Heart left ventricle (tissue), 16 donors: ENCODE data around the gene PIK3C2A. TPM values are rescaled to one million over a fixed set of nuclear protein-coding genes. Genes with fewer than 3 reads are reported as not detected.
"Not testable (repeated sequence)": the region's sequence is repeated elsewhere in the genome, so short reads cannot be mapped to it uniquely, and the experiment has no call there.

Source experiments
- ATAC-seq, 4 donors: fragments of 200-7000 bp; cut with Tn5 transposase; one replicate each; pipeline ENCODE4 v1.9.1; 2020 to 2022; ENCODE audit warnings: moderate library complexity in 4 of 4, mild to moderate bottlenecking in 3 of 4, moderate number of reproducible peaks in 1 of 4
- DNase-seq, 5 donors: peaks; one replicate each; pipeline ENCODE4 v3.0.0-alpha.2; 2020
- H3K27ac ChIP-seq, 12 donors: fragments of 200-600 bp; sonication (generic) in 4 of 12; one replicate each; pipeline versions ENCODE4 v1.5.0 to v1.8.0; 2016 to 2022; ENCODE audit warnings: mild to moderate bottlenecking in 2 of 12
- H3K27me3 ChIP-seq, 9 donors: fragments of 200-600 bp; sonication (generic) in 2 of 9; one replicate each; pipeline versions ENCODE4 v1.5.1 to v1.8.0; 2016 to 2022; ENCODE audit warnings: mild to moderate bottlenecking in 3 of 9
- H3K36me3 ChIP-seq, 9 donors: fragments of 200-600 bp; sonication (generic) in 2 of 9; one replicate each; pipeline versions ENCODE4 v1.5.0 to v1.8.0; 2018 to 2022; ENCODE audit warnings: mild to moderate bottlenecking in 2 of 9
- H3K4me1 ChIP-seq, 12 donors: fragments of 200-600 bp; sonication (generic) in 4 of 12; one replicate each; pipeline versions ENCODE4 v1.5.0 to v1.8.0; 2016 to 2022; ENCODE audit warnings: mild to moderate bottlenecking in 3 of 12
- H3K4me3 ChIP-seq, 12 donors: fragments of 200-600 bp; sonication (generic) in 4 of 12; one replicate each; pipeline versions ENCODE4 v1.5.0 to v1.8.0; 2017 to 2022; ENCODE audit warnings: mild to moderate bottlenecking in 9 of 12, moderate library complexity in 4 of 12
- H3K9me3 ChIP-seq, 12 donors: fragments of 200-600 bp; sonication (generic) in 4 of 12; one replicate each; pipeline versions ENCODE4 v1.5.0 to v1.8.0; 2016 to 2022; ENCODE audit warnings: mild to moderate bottlenecking in 1 of 12
- CTCF ChIP-seq, 12 donors: fragments of 200-600 bp; sonication (generic) in 4 of 12; IDR thresholded peaks; one replicate each; pipeline versions ENCODE4 v1.5.0 to v1.8.0; 2018 to 2022; ENCODE audit warnings: antibody characterized with exemption in 12 of 12, mild to moderate bottlenecking in 5 of 12
- POLR2A ChIP-seq, 2 donors: fragments of 450-650 bp; IDR thresholded peaks; one replicate each; pipeline ENCODE4 v1.6.1; 2017; ENCODE audit warnings: antibody characterized with exemption in 2 of 2, mild to moderate bottlenecking in 2 of 2, moderate library complexity in 2 of 2
- WGBS, 4 donors: extraction: QIAGEN DNeasy Blood & Tissue Kit in 2 of 4; methylation state at CpG; one replicate each; pipeline versions ENCODE4 v1.1.5 to v1.1.7; 2013 to 2018; 5-methylcytosine and 5-hydroxymethylcytosine counted together
- intact Hi-C, 10 donors: fragments of 100-400 bp; cut with DNase I; formaldehyde crosslinking; loops; one replicate each; pipeline versions ENCODE4 v1.11.1 to v1.14.2; 2022
- polyA plus RNA-seq, 2 donors: library from polyadenylated mRNA; stranded (reverse); fragments of 200-250 nt; gene quantifications; one replicate each; pipeline ENCODE4 v1.2.3, GENCODE V29; 2013
- total RNA-seq, 9 donors: library from RNA; depleted of rRNA in 2 of 9; stranded (reverse); fragments of >200 nt in 2 of 9; fragmentation: NEBNext Ultra II Directional in 3 of 9; extraction: Animal tissue kit (Norgen Biotek cat#: 25700) in 3 of 9; gene quantifications; one replicate each; pipeline versions ENCODE4 v1.1.0 to v1.2.4, GENCODE V29; 2016 to 2023
- donor health status: ischemic (EF 13 %, LVEDD 7.1; RV severe dilation, severe dysfunction).
- donor health status: healthy with polysubstance abuse.
- donor health status: DM: no; HTN: yes; CAD: no.
- donor health status: DM: no; HTN: no; CAD: no.
- donor health status: ischemic (EF 25% LVEDD 6.9; RV normal size, moderate dysfunction).
- donor health status: ischemic (EF 25% LVEDD 5.7; RV mildly dilated, moderate dysfunction).
- donor health status: healthy.
- donor health status: DM: yes; HTN: yes; CAD: no.
- donor health status: ischemic (EF 35%, LVEDD 5.7; RV mildly dilated, moderate dysfunction).
- donor health status: nonischemic (EF 11% LVEDD 7.7; RV severe dilation, severe dysfunction).
- donor health status: DM: yes; HTN: yes; CAD: no.
- donor health status: PGD.
- donor health status: ischemic (EF 29% LVEDD 5.4; RV normal size, mild dysfunction).
- donor health status: nonischemic (EF 23%, LVEDD 6.1; RV moderate dilation, normal function).

Gene PIK3C2A
- total and polyA plus RNA-seq, 11 donors = 9.8 to 52.2 (median 34.6) TPM

GRCh38 chr11:17252704-17253103 is 44.9 kb upstream of the PIK3C2A start:
- Histone ChIP-seq H3K27ac (no peak overlapping the region), H3K4me3 (no peak overlapping the region), H3K36me3 (no peaks in the 10 kb centered on the region), H3K27me3 (no peaks in the 10 kb centered on the region), H3K9me3 (no peaks in the 10 kb centered on the region), H3K4me1 (no peaks in the 10 kb centered on the region)
- 70 to 98% (median 76%) methylated on average over 4 of the region's 4 CpGs for WGBS, 4 donors
- DNase-seq (no peak), ATAC-seq (no peak)
- TF ChIP-seq POLR2A (IDR thresholded peaks at IDR 0.05) = no peak
- TF ChIP-seq CTCF (IDR thresholded peaks at IDR 0.05) = no peak
- intact Hi-C loops = no loop called here

- Histone ChIP-seq H3K4me1 (no peaks in the 10 kb centered on the region), H3K9me3 (no peaks in the 10 kb centered on the region), H3K4me3 (no peak overlapping the region), H3K27me3 (no peaks in the 10 kb centered on the region), H3K36me3 (no peaks in the 10 kb centered on the region), H3K27ac (no peak overlapping the region)
- DNase-seq (no peak), ATAC-seq (no peak)
- TF ChIP-seq CTCF (IDR thresholded peaks at IDR 0.05) (no peak), POLR2A (IDR thresholded peaks at IDR 0.05) (no peak)
- intact Hi-C loops = no loop called here
Measured at GRCh38 chr11:17250561-17251350, 43.0 kb upstream of the PIK3C2A start.

- intact Hi-C loops = no loop called here
- Histone ChIP-seq H3K4me3 (no peak overlapping the region), H3K9me3 (no peaks in the 10 kb centered on the region), H3K27ac (no peak overlapping the region), H3K27me3 (no peaks in the 10 kb centered on the region), H3K4me1 (no peaks in the 10 kb centered on the region), H3K36me3 (no peaks in the 10 kb centered on the region)
- 85 to 94% (median 89%) methylated on average over 2 of the region's 2 CpGs for WGBS, 4 donors
- TF ChIP-seq POLR2A (IDR thresholded peaks at IDR 0.05) = no peak
- no peak for TF ChIP-seq CTCF (IDR thresholded peaks at IDR 0.05)
- DNase-seq = no peak
- ATAC-seq = no peak
Measured at GRCh38 chr11:17244046-17244445, 36.3 kb upstream of the PIK3C2A start.

- ATAC-seq, H3K4me1 ChIP-seq, H3K27ac ChIP-seq, intact Hi-C loops, H3K36me3 ChIP-seq, DNase-seq, H3K4me3 ChIP-seq, H3K27me3 ChIP-seq, H3K9me3 ChIP-seq: not testable (repeated sequence)
- WGBS, 4 donors = 94 to 99% (median 95%) methylated on average over 2 to 4 of the region's 4 CpGs
Measured at GRCh38 chr11:17242954-17243353, 35.2 kb upstream of the PIK3C2A start.

- Histone ChIP-seq H3K4me1 (no peaks in the 10 kb centered on the region), H3K36me3 (no peaks in the 10 kb centered on the region), H3K27ac (no peak overlapping the region), H3K4me3 (no peak overlapping the region), H3K9me3 (no peaks in the 10 kb centered on the region), H3K27me3 (no peaks in the 10 kb centered on the region)
- TF ChIP-seq POLR2A (IDR thresholded peaks at IDR 0.05) (no peak), CTCF (IDR thresholded peaks at IDR 0.05) (no peak)
- intact Hi-C loops = no loop called here
- DNase-seq (no peak), ATAC-seq (no peak)
Measured at GRCh38 chr11:17240780-17241179, 33.0 kb upstream of the PIK3C2A start.

GRCh38 chr11:17239927-17240326 is 32.1 kb upstream of the PIK3C2A start:
- H3K27ac ChIP-seq, H3K27me3 ChIP-seq, DNase-seq, H3K9me3 ChIP-seq, ATAC-seq, H3K36me3 ChIP-seq, H3K4me3 ChIP-seq, H3K4me1 ChIP-seq: not testable (repeated sequence)
- intact Hi-C loops = loop anchor here in 4 of 10 donors (10.0 kb wide), 3 partner anchors 115 to 285 kb away; partner anchors contain the start of gene NCR3LG1 (in 1 of the 4)
- WGBS, 4 donors = 81 to 94% (median 86%) methylated on average over 4 of the region's 4 CpGs
